ENCODE results near the gene DUSP14. TPM values are rescaled to one million over a fixed set of nuclear protein-coding genes. Genes with fewer than 3 reads are reported as not detected.
"Not testable (repeated sequence)": the region's sequence is repeated elsewhere in the genome, so short reads cannot be mapped to it uniquely, and the experiment has no call there.

The DUSP14 gene
- total RNA-seq, 2 donors from 2014 or later: 11.2 to 13.8 TPM

- not testable (repeated sequence) for H3K27ac Mint-ChIP-seq; ATAC-seq (replicated peaks in 1 of 2); H3K9me3 Mint-ChIP-seq; H3K4me3 Mint-ChIP-seq; H3K27me3 Mint-ChIP-seq (ENCODE audit: low read depth); H3K4me1 Mint-ChIP-seq (ENCODE audit: low read depth); DNase-seq; H3K36me3 Mint-ChIP-seq (ENCODE audit: insufficient read depth in 2 of 2)
These were observed 22.0 kb downstream of the DUSP14 start for GRCh38 chr17:37511642-37512041.

- no peak for DNase-seq
- H3K9me3 Mint-ChIP-seq: no peaks in the 10 kb centered on the region
These were observed 22.9 kb downstream of the DUSP14 start for GRCh38 chr17:37512442-37513068.

DNA sequence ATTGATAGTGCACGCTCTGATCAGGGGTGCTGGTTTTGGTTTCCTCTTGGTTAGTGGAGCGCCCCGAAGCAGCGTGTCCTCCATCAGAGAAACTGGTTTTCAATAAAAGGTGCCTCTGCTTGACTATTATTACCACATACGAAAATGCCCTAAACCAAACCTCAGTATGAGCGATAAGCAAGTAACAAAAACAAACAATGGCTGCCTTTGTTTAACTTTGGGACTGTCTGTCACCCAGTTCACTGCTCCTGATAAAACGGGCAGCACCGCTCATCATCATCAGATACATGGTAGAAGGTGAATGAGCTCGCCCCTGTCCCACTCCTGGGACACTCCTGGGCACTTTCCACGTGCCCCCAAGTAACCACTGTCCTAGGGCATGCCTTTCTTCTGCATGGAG, 24.0 kb downstream of the DUSP14 start:
- no peak overlapping the region for H3K4me3 Mint-ChIP-seq
- H3K27me3 Mint-ChIP-seq (ENCODE audit: low read depth): no peaks in the 10 kb centered on the region
- ATAC-seq (replicated peaks in 1 of 2) (no peak), DNase-seq (no peak)
- H3K27ac Mint-ChIP-seq: no peak overlapping the region
- no peaks in the 10 kb centered on the region for H3K9me3 Mint-ChIP-seq
- H3K36me3 Mint-ChIP-seq (ENCODE audit: insufficient read depth in 2 of 2): peaks cover 4% of the 10 kb centered on the region in 2 donors
- H3K4me1 Mint-ChIP-seq (ENCODE audit: low read depth): peaks cover 8% of the 10 kb centered on the region

More at GRCh38 chr17:37512442-37513068, 22.9 kb downstream of the DUSP14 start:
- Mint-ChIP-seq H3K36me3 (ENCODE audit: insufficient read depth in 2 of 2) (no peaks in the 10 kb centered on the region), H3K4me1 (ENCODE audit: low read depth) (peaks cover 8% of the 10 kb centered on the region), H3K27ac (no peak overlapping the region), H3K4me3 (no peak overlapping the region), H3K27me3 (ENCODE audit: low read depth) (no peaks in the 10 kb centered on the region)
- no peak for ATAC-seq (replicated peaks in 1 of 2)

- no peak overlapping the region for H3K4me3 Mint-ChIP-seq
- peaks cover 5 to 11% of the 10 kb centered on the region in 2 donors for H3K36me3 Mint-ChIP-seq (ENCODE audit: insufficient read depth in 2 of 2)
- no peak overlapping the region for H3K27ac Mint-ChIP-seq
- ATAC-seq (replicated peaks in 1 of 2) (no peak), DNase-seq (no peak)
- H3K4me1 Mint-ChIP-seq (ENCODE audit: low read depth): no peaks in the 10 kb centered on the region
- no peaks in the 10 kb centered on the region for H3K27me3 Mint-ChIP-seq (ENCODE audit: low read depth)
- H3K9me3 Mint-ChIP-seq: no peaks in the 10 kb centered on the region
These were observed 26.5 kb downstream of the DUSP14 start for GRCh38 chr17:37516127-37516571.

DNA sequence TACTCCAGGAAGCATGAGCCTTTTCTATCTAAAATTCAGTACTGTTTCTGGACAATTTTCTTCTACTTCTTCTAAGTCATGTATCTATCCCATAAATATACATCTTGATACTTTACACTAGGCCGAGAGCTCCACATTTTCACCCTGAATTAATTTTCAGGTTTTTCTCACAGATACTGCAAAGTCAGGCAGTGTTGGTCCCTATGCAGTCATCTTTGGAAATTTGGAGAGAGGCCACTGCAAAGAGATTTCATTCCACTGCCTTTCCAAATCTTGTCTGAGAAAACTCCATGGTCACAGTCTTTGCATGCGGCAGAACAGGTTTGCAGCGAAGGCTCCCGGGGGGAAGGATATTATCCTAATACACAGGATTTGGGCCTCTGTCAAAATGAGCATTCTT, 28.2 kb downstream of the DUSP14 start:
- H3K4me1 Mint-ChIP-seq (ENCODE audit: low read depth): no peaks in the 10 kb centered on the region
- no peaks in the 10 kb centered on the region for H3K27me3 Mint-ChIP-seq (ENCODE audit: low read depth)
- no peak for DNase-seq
- no peak for ATAC-seq (replicated peaks in 1 of 2)
- H3K4me3 Mint-ChIP-seq: no peak overlapping the region
- no peak overlapping the region for H3K27ac Mint-ChIP-seq
- H3K9me3 Mint-ChIP-seq: no peaks in the 10 kb centered on the region
- peaks cover 5 to 11% of the 10 kb centered on the region in 2 donors for H3K36me3 Mint-ChIP-seq (ENCODE audit: insufficient read depth in 2 of 2)

GRCh38 chr17:37518826-37519225, 29.1 kb downstream of the DUSP14 start:
- ATAC-seq (replicated peaks in 1 of 2) (no peak), DNase-seq (no peak)
- Mint-ChIP-seq H3K36me3 (ENCODE audit: insufficient read depth in 2 of 2) (peaks cover 9 to 11% of the 10 kb centered on the region in 2 donors), H3K27ac (no peak overlapping the region), H3K4me3 (no peak overlapping the region), H3K9me3 (no peaks in the 10 kb centered on the region), H3K4me1 (ENCODE audit: low read depth) (peaks cover 4% of the 10 kb centered on the region), H3K27me3 (ENCODE audit: low read depth) (no peaks in the 10 kb centered on the region)

GRCh38 chr17:37519251-37519985, 29.7 kb downstream of the DUSP14 start:
- ATAC-seq (replicated peaks in 1 of 2) (no peak), DNase-seq (no peak)
- peaks cover 6% of the 10 kb centered on the region for H3K4me1 Mint-ChIP-seq (ENCODE audit: low read depth)
- no peaks in the 10 kb centered on the region for H3K9me3 Mint-ChIP-seq
- H3K27ac Mint-ChIP-seq: peak overlapping the region; percentile 69
- H3K27me3 Mint-ChIP-seq (ENCODE audit: low read depth): no peaks in the 10 kb centered on the region
- no peak overlapping the region for H3K4me3 Mint-ChIP-seq
- H3K36me3 Mint-ChIP-seq (ENCODE audit: insufficient read depth in 2 of 2): peaks cover 9 to 11% of the 10 kb centered on the region in 2 donors

- Mint-ChIP-seq H3K4me3 (no peak overlapping the region), H3K27ac (peak overlapping the region; percentile 41), H3K4me1 (ENCODE audit: low read depth) (peaks cover 6% of the 10 kb centered on the region), H3K9me3 (no peaks in the 10 kb centered on the region), H3K36me3 (ENCODE audit: insufficient read depth in 2 of 2) (peaks cover 9 to 11% of the 10 kb centered on the region in 2 donors), H3K27me3 (ENCODE audit: low read depth) (no peaks in the 10 kb centered on the region)
- ATAC-seq (replicated peaks in 1 of 2) (no peak), DNase-seq (no peak)
These were observed 30.5 kb downstream of the DUSP14 start for GRCh38 chr17:37520174-37520573.

- Mint-ChIP-seq H3K36me3 (ENCODE audit: insufficient read depth in 2 of 2) (peaks cover 9 to 11% of the 10 kb centered on the region in 2 donors), H3K4me1 (ENCODE audit: low read depth) (peaks cover 6% of the 10 kb centered on the region), H3K27me3 (ENCODE audit: low read depth) (no peaks in the 10 kb centered on the region), H3K4me3 (no peak overlapping the region), H3K27ac (no peak overlapping the region), H3K9me3 (no peaks in the 10 kb centered on the region)
- DNase-seq (no peak), ATAC-seq (replicated peaks in 1 of 2) (no peak)
These were observed 32.1 kb downstream of the DUSP14 start for GRCh38 chr17:37521821-37522220.

GRCh38 chr17:37523715-37524219, 34.1 kb downstream of the DUSP14 start:
- H3K27me3 Mint-ChIP-seq (ENCODE audit: low read depth): no peaks in the 10 kb centered on the region
- H3K4me1 Mint-ChIP-seq (ENCODE audit: low read depth): peaks cover 6% of the 10 kb centered on the region
- no peak overlapping the region for H3K4me3 Mint-ChIP-seq
- peaks cover 4 to 6% of the 10 kb centered on the region in 2 donors for H3K36me3 Mint-ChIP-seq (ENCODE audit: insufficient read depth in 2 of 2)
- H3K9me3 Mint-ChIP-seq: no peaks in the 10 kb centered on the region
- ATAC-seq (replicated peaks in 1 of 2) (no peak), DNase-seq (no peak)
- peak overlapping the region; percentile 90 for H3K27ac Mint-ChIP-seq

DNA sequence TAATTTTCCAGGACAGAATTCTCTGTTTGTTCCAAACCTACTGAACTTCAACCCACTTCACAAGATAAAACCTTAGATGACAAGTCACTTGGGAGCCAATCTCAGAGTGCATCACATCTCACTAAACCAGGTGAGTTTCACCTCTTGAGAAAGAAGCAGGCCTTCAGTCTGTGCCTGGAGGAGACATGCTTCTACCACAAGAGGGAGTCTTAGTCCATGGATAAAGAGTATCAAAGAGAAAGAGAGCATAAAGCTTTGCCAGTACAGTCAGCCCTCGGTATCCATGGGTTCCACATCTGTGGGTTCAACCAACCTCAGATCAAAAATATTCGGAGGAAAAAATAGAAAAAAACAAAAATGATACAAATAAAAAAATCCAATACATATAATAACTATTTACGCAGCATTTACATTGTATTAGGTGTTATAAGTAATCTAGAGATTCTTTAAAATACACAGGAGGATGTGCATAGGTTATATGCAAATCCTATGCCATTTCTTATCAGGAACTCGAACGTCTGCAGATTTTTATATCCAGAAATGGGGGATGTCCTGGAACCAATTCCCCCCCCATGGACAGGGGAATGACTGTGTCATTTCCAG, 37.7 kb downstream of the DUSP14 start:
- Mint-ChIP-seq H3K4me1 (ENCODE audit: low read depth) (peaks cover 6% of the 10 kb centered on the region), H3K4me3 (no peak overlapping the region), H3K27ac (no peak overlapping the region), H3K27me3 (ENCODE audit: low read depth) (no peaks in the 10 kb centered on the region), H3K36me3 (ENCODE audit: insufficient read depth in 2 of 2) (peaks cover 3 to 4% of the 10 kb centered on the region in 2 donors), H3K9me3 (no peaks in the 10 kb centered on the region)
- ATAC-seq (replicated peaks in 1 of 2): peak; percentile 78 to 79
- DNase-seq: peak; percentile 19 to 25

- Mint-ChIP-seq H3K4me1 (ENCODE audit: low read depth) (no peaks in the 10 kb centered on the region), H3K9me3 (no peaks in the 10 kb centered on the region), H3K27me3 (ENCODE audit: low read depth) (no peaks in the 10 kb centered on the region), H3K4me3 (no peak overlapping the region), H3K36me3 (ENCODE audit: insufficient read depth in 2 of 2) (peaks cover 0 to 6% of the 10 kb centered on the region in 2 donors), H3K27ac (no peak overlapping the region)
- no peak for DNase-seq
- ATAC-seq (replicated peaks in 1 of 2): no peak
These were observed 40.7 kb downstream of the DUSP14 start for GRCh38 chr17:37530420-37530819.

- no peak for DNase-seq
- peaks cover 8 to 19% of the 10 kb centered on the region in 2 donors for H3K36me3 Mint-ChIP-seq (ENCODE audit: insufficient read depth in 2 of 2)
These were observed 43.1 kb downstream of the DUSP14 start for GRCh38 chr17:37532756-37533155.

More at GRCh38 chr17:37532756-37533155, 43.1 kb downstream of the DUSP14 start:
- H3K4me1 Mint-ChIP-seq (ENCODE audit: low read depth): no peaks in the 10 kb centered on the region
- no peak overlapping the region for H3K27ac Mint-ChIP-seq
- ATAC-seq (replicated peaks in 1 of 2): no peak
- no peaks in the 10 kb centered on the region for H3K27me3 Mint-ChIP-seq (ENCODE audit: low read depth)
- H3K4me3 Mint-ChIP-seq: no peak overlapping the region
- H3K9me3 Mint-ChIP-seq: no peaks in the 10 kb centered on the region

Measured in activated T-cell treated with anti-CD3 and anti-CD28 coated beads, Interleukin-2, amount 50 U/mL, for 72 hours (primary cell).